ENCODE results near the gene AHNAK2. TPM values are rescaled to one million over a fixed set of nuclear protein-coding genes. Genes with fewer than 3 reads are reported as not detected.

The AHNAK2 gene
- total and polyA plus RNA-seq, 5 donors = 2.0 to 5.7 (median 3.1) TPM

- Histone ChIP-seq H3K9me3 (ENCODE audit: control insufficient read depth, low read length) (no peaks in the 10 kb centered on the region), H3K4me1 (ENCODE audit: control insufficient read depth, insufficient read depth, low read length) (no peaks in the 10 kb centered on the region), H3K27ac (ENCODE audit: low read length) (no peak overlapping the region), H3K27me3 (ENCODE audit: control insufficient read depth, insufficient read depth) (no peaks in the 10 kb centered on the region), H3K4me3 (ENCODE audit: low read length) (no peak overlapping the region)
- DNase-seq (no peak), ATAC-seq (no peak)
- intact Hi-C loops (cut with DNase I) = loop anchor here in 3 of 4 donors (5.0 to 10.0 kb wide), 2 partner anchors 147 to 149 kb away; no protein-coding TSS in a partner anchor
- WGBS = 90% methylated on average over 7 of the region's 7 CpGs
Observed at GRCh38 chr14:104898195-104898558, 80.0 kb downstream of the AHNAK2 start.

- ATAC-seq = no peak
- Histone ChIP-seq H3K27ac (ENCODE audit: low read length) (no peak overlapping the region), H3K4me1 (ENCODE audit: control insufficient read depth, insufficient read depth, low read length) (no peaks in the 10 kb centered on the region), H3K4me3 (ENCODE audit: low read length) (no peak overlapping the region), H3K27me3 (ENCODE audit: control insufficient read depth, insufficient read depth) (no peaks in the 10 kb centered on the region), H3K9me3 (ENCODE audit: control insufficient read depth, low read length) (no peaks in the 10 kb centered on the region)
- 88% methylated on average over 37 of the region's 37 CpGs for WGBS
- DNase-seq = peak; percentile 14 to 60 (median 54)
- intact Hi-C loops (cut with DNase I) = loop anchor here (2.0 to 10.0 kb wide), 3 partner anchors 147 to 150 kb away; no protein-coding TSS in a partner anchor
Observed at GRCh38 chr14:104897330-104898194, 80.6 kb downstream of the AHNAK2 start.

- no peaks in the 10 kb centered on the region for H3K27me3 ChIP-seq (ENCODE audit: control insufficient read depth, insufficient read depth)
- H3K9me3 ChIP-seq (ENCODE audit: control insufficient read depth, low read length) = no peaks in the 10 kb centered on the region
- ATAC-seq (peak; percentile 7 to 21), DNase-seq (peak; percentile 42 to 75 (median 72))
- intact Hi-C loops (cut with DNase I) = loop anchor here (2.0 to 10.0 kb wide), 3 partner anchors 149 to 151 kb away; no protein-coding TSS in a partner anchor
- H3K4me1 ChIP-seq (ENCODE audit: control insufficient read depth, insufficient read depth, low read length) = no peaks in the 10 kb centered on the region
- no peak overlapping the region for H3K4me3 ChIP-seq (ENCODE audit: low read length)
- H3K27ac ChIP-seq (ENCODE audit: low read length) = no peak overlapping the region
- 67% methylated on average over 34 of the region's 34 CpGs for WGBS
Observed at GRCh38 chr14:104895786-104896661, 82.2 kb downstream of the AHNAK2 start.

GRCh38 chr14:104895207-104895785 is 82.9 kb downstream of the AHNAK2 start:
- no peak overlapping the region for H3K27ac ChIP-seq (ENCODE audit: low read length)
- WGBS = 70% methylated on average over 9 of the region's 9 CpGs
- ATAC-seq (peak in 1 of 2 donors; percentile 12), DNase-seq (peak in 2 of 3 donors; percentile 15 to 49)
- no peaks in the 10 kb centered on the region for H3K27me3 ChIP-seq (ENCODE audit: control insufficient read depth, insufficient read depth)
- no peaks in the 10 kb centered on the region for H3K4me1 ChIP-seq (ENCODE audit: control insufficient read depth, insufficient read depth, low read length)
- H3K9me3 ChIP-seq (ENCODE audit: control insufficient read depth, low read length) = no peaks in the 10 kb centered on the region
- no peak overlapping the region for H3K4me3 ChIP-seq (ENCODE audit: low read length)
- intact Hi-C loops (cut with DNase I) = loop anchor here in 3 of 4 donors (5.0 to 10.0 kb wide), 2 partner anchors 150 to 152 kb away; no protein-coding TSS in a partner anchor

GRCh38 chr14:104894331-104895206 is 83.6 kb downstream of the AHNAK2 start:
- intact Hi-C loops (cut with DNase I) = loop anchor here in 3 of 4 donors (5.0 to 10.0 kb wide), 2 partner anchors 150 to 153 kb away; no protein-coding TSS in a partner anchor
- peak in 1 of 2 donors; percentile 6 for ATAC-seq
- Histone ChIP-seq H3K27me3 (ENCODE audit: control insufficient read depth, insufficient read depth) (no peaks in the 10 kb centered on the region), H3K4me1 (ENCODE audit: control insufficient read depth, insufficient read depth, low read length) (no peaks in the 10 kb centered on the region), H3K27ac (ENCODE audit: low read length) (no peak overlapping the region), H3K4me3 (ENCODE audit: low read length) (no peak overlapping the region), H3K9me3 (ENCODE audit: control insufficient read depth, low read length) (no peaks in the 10 kb centered on the region)
- 77% methylated on average over 30 of the region's 30 CpGs for WGBS
- DNase-seq = peak; percentile 17 to 56 (median 46)

- H3K27me3 ChIP-seq (ENCODE audit: control insufficient read depth, insufficient read depth) = no peaks in the 10 kb centered on the region
- H3K4me3 ChIP-seq (ENCODE audit: low read length) = no peak overlapping the region
- ATAC-seq (no peak), DNase-seq (peak in 2 of 3 donors; percentile 16 to 64)
- intact Hi-C loops (cut with DNase I) = loop anchor here in 2 of 4 donors (10.0 kb wide), 1 partner anchor 151 kb away; no protein-coding TSS in a partner anchor
- WGBS = 83% methylated on average over 39 of the region's 39 CpGs
- H3K27ac ChIP-seq (ENCODE audit: low read length) = no peak overlapping the region
- no peaks in the 10 kb centered on the region for H3K9me3 ChIP-seq (ENCODE audit: control insufficient read depth, low read length)
- no peaks in the 10 kb centered on the region for H3K4me1 ChIP-seq (ENCODE audit: control insufficient read depth, insufficient read depth, low read length)
Observed at GRCh38 chr14:104893435-104894207, 84.6 kb downstream of the AHNAK2 start.

GRCh38 chr14:104892531-104893434 is 85.4 kb downstream of the AHNAK2 start:
- DNase-seq = peak in 2 of 3 donors; percentile 12 to 60
- intact Hi-C loops (cut with DNase I) = loop anchor here in 2 of 4 donors (10.0 kb wide), 1 partner anchor 152 kb away; no protein-coding TSS in a partner anchor
- Histone ChIP-seq H3K4me3 (ENCODE audit: low read length) (no peak overlapping the region), H3K4me1 (ENCODE audit: control insufficient read depth, insufficient read depth, low read length) (no peaks in the 10 kb centered on the region), H3K27ac (ENCODE audit: low read length) (no peak overlapping the region), H3K27me3 (ENCODE audit: control insufficient read depth, insufficient read depth) (no peaks in the 10 kb centered on the region), H3K9me3 (ENCODE audit: control insufficient read depth, low read length) (no peaks in the 10 kb centered on the region)
- no peak for ATAC-seq
- WGBS = 74% methylated on average over 31 of the region's 31 CpGs

- no peak for ATAC-seq
- WGBS = 70% methylated on average over 13 of the region's 13 CpGs
- H3K27me3 ChIP-seq (ENCODE audit: control insufficient read depth, insufficient read depth) = no peaks in the 10 kb centered on the region
- intact Hi-C loops (cut with DNase I) = loop anchor here in 2 of 4 donors (10.0 kb wide), 1 partner anchor 153 kb away; no protein-coding TSS in a partner anchor
- H3K4me3 ChIP-seq (ENCODE audit: low read length) = no peak overlapping the region
- no peak overlapping the region for H3K27ac ChIP-seq (ENCODE audit: low read length)
- no peaks in the 10 kb centered on the region for H3K4me1 ChIP-seq (ENCODE audit: control insufficient read depth, insufficient read depth, low read length)
- H3K9me3 ChIP-seq (ENCODE audit: control insufficient read depth, low read length) = no peaks in the 10 kb centered on the region
- DNase-seq = peak; percentile 17 to 50 (median 29)
Observed at GRCh38 chr14:104891664-104892530, 86.3 kb downstream of the AHNAK2 start.
